ENCODE measurements around the gene FOCAD.

FOCAD gene

DNA sequence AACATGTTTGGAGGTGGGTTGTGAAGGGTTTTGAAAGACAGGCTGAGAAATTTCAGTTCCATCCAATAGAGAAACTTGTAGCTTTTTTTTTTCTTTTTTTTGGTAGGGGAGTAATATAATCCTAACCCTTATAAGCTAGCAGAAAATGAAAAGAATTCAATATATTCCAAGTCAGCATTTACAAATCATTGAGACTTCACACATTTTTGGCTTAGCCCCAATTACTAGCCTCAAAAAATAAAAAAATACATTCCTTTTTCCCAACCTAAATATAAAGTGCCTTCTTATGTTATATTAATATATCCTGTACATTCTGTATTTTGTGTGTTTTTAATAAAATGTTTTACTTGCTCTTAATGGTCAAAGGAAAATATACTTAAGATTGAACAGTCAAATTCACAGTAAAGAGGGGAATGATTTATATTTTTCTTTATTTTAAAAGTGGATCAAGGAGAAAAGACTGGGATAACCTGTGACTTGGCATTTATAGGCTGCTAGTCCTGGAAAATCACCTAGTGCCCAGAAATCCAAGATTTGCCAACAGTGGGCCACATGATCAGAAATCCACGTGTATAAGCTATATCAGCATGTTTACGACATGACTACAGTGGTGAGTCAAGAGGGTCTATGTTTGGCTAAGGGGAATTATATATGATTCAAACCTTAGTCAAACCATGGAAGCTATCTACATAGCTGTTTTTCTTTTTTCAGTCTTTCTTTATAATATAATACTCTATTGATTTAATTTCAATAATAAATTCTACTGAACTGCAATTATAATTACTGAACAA lies 332.8 kb downstream of the FOCAD start:
- peak; percentile 26 to 37 for DNase-seq (ENCODE audit: low read depth in 2 of 2)

DNA sequence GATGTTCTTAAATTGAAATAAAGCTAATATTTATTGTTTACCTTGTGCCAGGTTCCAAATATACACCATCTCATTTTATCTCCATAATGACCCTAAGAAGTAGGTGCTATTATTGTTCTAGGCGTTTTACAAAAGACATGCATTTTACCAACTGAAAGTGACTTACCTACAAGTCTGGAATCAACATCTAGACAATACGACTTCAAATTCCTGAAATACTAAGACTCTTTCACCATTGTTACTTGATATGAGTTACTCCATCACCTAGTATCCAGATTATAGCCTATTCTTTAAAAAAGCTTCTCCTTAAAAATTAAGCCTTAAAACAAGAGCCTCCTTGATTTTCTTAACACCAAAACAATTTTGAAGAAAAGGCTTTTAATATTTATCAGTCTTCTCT lies 334.1 kb downstream of the FOCAD start:
- no peak for DNase-seq (ENCODE audit: low read depth in 2 of 2)

DNA sequence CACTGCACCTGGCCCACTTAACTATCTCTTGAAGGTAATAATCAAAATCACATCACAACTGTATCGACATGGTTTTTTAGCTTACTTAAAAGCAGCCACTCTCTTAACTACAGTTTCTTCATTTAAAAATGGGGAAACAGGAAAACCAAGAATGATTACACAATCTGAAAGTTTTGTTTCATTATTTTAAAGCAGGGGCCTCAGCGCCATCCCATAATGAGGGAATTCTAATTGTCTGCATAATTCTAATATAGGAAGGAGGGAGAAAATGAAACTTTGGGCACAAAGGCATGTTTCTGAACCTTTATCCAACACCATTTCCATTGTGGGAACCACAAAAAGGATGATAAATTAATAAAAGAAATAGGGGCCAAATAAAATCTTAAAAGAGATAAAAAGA lies 339.8 kb downstream of the FOCAD start:
- no peak for DNase-seq (ENCODE audit: low read depth in 2 of 2)

DNA sequence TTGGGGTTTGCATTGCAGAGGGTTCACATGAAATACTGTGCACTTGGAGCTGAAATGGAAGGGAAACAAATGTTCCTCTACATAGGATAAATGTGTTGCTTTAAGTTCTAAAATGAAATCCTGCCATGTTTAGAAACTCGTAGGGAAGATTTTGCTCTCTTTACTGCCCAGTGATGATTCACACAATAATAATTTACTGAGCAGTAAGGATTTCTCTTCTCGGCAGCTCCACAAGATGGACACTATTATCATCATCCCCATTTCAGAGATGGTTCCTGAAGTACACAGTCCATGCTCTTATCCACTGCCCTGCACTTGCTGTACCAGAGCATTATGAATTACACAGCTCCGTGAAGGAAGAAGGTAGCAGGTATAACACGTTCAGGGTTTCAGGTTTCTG lies 343.2 kb downstream of the FOCAD start:
- peak; percentile 20 to 26 for DNase-seq (ENCODE audit: low read depth in 2 of 2)

DNA sequence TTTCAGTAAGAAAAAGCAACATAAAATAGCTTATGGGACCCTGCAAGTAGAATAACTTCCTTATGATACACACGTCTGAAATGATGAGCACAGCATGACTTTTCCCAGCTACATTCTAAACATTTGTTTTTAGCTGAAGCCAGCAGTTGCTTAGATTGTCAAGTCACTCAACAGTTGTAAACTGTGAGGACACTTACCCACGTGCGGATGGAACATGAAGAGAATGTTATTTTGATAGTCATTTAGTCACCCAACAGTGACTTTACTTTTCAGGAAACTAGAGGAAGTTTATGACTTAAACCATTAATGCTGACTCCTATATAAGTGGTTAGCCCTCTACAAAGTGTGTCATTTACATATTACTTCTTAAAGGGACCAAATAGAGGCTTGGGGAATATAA lies 344.4 kb downstream of the FOCAD start:
- DNase-seq (ENCODE audit: low read depth in 2 of 2), result no peak

DNA sequence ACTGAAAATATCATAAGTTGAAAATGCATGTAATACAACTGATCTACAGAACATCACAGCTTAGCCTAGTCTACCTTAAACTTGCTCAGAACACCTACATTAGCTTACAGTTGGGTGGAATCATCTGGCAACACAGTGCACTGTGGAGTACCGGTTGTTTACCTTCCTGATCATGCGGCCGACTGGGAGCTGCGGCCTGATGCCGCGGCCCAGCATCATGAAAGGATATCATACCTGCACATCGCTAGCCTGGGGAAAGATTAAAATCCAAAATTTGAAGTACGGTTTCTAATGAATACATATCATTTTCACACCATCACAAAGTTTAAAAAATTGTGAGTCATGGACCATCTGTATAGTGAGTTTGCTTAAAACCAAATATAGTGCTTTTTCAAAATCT lies 345.6 kb downstream of the FOCAD start:
- no peak for DNase-seq (ENCODE audit: low read depth in 2 of 2)

DNA sequence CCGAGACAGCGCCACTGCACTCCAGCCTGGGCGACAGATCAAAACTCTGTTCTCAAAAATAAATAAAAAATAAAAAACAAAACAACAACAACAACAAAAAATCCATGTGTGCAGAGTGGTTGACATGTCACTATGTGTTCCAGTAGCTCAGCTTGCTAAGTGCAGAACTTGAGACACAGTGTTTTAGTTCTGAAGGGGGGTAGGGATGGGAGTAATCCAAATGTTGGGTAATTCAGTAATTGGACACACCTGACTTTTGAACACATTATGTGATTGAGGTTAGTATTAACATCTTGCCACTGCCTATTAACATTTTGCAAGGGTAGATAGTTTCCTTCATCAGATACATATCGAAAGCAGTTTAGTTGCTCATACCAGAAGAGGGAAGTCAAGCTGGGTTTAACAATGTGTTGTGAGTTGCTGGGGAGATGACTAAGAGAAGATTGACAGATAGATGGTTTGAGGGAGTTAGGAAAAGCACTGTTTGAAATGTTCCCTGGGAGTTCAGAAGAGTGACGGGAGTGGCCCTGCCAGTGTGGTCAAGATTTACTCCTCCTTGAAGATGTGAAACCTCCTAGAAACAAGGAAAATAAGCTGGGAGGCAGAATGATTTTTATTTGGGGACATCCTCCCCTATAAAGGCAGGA lies 346.5 kb downstream of the FOCAD start:
- peak; percentile 44 to 53 for DNase-seq (ENCODE audit: low read depth in 2 of 2)

DNA sequence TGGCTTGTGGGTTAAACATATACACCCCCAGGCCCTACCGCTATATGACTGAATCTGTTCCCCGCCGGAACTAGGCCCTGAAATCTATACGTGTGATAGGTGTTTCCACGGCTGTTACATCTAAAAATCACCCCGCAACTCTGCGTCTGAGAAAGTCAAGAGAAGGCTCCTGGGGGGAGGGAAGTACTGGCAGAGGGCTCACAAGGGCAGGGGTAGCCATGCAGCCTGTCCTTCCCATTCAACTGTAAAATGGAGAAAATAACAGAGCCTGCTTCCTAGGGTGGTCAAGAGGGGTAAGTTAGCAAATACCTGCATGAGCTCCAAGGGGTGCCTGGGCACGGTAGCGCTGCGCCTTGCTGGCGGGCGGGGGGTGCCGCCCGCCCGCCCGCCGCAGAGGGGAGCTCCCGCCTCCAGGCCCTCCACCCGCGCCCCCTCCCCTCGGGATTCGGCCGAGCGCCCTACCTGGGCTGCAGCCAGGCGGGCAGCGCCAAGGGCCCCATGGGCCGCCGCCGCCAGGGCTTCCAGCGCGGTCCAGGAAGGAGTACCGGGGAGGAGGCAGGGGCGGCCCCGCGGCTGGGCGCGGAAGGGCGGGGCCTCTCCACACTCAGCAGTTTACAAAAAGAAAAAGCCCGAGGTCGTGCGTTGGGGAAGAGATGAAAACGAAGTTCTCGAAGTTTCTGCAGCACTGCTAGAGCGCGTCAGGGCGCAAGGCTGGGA lies 347.2 kb downstream of the FOCAD start, which contains the start of gene HACD4:
Gene HACD4, minus strand, starts transcription at position 550 of the 717 bp plus-strand sequence. Its CDS starts 50 bp downstream, at position 500.
- DNase-seq (ENCODE audit: low read depth in 2 of 2), result no peak

DNA sequence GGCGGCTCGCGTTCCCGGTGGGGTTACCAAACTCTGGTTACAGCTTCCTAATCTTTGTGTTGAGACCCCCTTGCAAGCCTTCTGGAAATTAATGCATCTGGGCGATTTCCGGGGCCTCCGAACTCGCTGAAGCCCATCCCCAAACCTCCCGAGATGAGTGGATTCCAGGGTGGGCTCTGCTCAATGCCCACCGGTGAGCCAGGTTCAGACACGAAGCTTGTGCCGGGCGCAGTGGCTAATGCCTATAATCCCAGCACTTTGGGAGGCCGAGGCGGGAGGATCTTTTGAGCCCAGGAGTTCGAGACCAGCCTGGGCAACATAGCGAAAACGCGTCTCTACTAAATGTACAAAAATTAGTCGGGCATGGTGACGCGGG lies 347.7 kb downstream of the FOCAD start:
- no peak for DNase-seq (ENCODE audit: low read depth in 2 of 2)

DNA sequence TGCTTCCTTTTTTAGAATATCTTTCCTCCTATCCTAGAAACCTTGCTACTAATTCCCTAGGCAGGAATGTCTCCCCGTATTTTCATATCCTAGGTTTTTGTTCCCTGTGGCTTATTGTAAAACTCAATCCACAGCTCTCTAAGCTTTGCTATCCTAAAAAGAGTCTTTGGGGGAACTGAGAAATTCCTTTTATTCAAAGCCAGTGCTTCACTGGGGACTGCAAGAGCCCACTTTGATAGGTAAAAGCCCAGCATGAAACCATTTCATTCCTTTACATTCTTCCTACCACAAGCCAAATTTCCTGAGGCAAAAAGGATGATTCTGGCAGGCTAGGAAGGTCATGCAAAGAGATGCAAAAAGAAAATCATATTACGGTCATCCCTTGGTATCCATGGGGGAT lies 353.2 kb downstream of the FOCAD start:
- no peak for DNase-seq (ENCODE audit: low read depth in 2 of 2)

DNA sequence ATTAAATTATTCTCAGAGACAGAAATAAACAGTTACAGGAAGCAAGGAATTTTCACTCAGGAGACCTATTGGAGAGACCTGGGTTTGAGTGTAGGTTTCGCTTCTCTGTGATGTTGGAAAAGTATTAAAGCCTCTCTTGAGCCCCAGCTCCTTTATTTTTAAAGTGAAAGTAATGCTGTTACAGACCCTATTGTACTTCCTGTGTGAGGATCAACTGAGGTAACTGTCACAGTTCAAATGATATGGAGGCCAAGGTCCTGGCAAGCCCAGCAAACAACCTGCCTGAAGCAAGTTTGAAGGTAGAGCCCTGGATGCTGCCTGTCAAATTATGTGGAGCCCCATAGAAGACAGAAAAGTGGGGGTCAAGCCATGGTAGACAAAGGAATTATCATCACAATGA lies 355.2 kb downstream of the FOCAD start:
- no peak for DNase-seq (ENCODE audit: low read depth in 2 of 2)

DNA sequence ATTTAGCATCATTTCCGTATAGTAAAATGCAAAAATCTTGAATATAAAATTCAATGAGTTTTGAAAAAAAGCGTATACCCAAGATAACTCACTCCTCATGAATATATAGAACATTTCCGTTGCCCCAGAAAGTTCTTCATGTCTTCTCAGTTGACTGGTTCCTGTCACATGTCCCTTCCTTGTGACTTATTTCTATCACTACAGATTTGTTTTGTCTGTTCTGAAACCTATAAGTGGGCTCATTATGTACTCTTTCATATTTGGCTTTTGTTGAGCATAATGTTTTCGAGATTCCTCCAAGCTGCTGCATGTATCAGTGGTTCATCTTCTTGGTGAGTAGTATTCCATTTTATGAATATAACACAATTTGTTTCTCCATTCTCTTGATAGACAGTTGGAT lies 358.4 kb downstream of the FOCAD start:
- no peak for DNase-seq (ENCODE audit: low read depth in 2 of 2)

DNA sequence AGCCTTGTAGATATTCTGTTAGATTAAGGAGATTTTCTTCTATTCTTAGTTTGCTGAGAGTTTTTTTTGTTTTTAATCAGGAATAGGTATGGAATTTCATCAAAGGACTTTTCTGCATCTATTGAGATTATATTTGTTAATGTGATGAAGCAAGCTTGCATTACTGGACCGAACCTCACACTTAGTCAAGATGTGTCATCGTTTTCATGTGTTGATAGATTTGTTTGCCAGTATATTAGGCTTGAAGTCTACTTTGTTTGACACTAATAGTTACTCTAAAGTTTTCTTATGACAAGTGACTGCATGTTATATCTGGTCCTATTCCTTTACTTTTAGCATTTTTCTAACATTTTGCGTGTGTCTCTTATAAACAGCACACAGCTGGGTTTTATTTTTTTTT lies 359.8 kb downstream of the FOCAD start:
- no peak for DNase-seq (ENCODE audit: low read depth in 2 of 2)

All from fibroblast of skin of left quadriceps (primary cell).